HepG2 (cell line): ENCODE results near the gene PTPN14. TPM values are rescaled to one million over a fixed set of nuclear protein-coding genes. Genes with fewer than 3 reads are reported as not detected.

Experiments
- ATAC-seq: fragments of 200-7000 bp; cut with Tn5 transposase; 3 replicates; pipeline ENCODE4 v1.9.1; 2020; ENCODE audit warnings: mild to moderate bottlenecking, moderate library complexity
- BruUV-seq: library from RNA; stranded (reverse); fragments of 400-500 nt; replicated peaks from 2 replicates; lab custom pipeline; 2021; lab: Mats Ljungman, UMichigan
- CTCF ChIA-PET: fragments of 300-600 bp; formaldehyde crosslinking; extraction: SDS; loops from one replicate; lab custom pipeline; 2021; ENCODE audit warnings: low total read pairs, inconsistent platforms, low intra/inter-chr PET ratio; lab: Yijun Ruan, JAX
- POLR2A ChIA-PET: fragments of 350-600 bp; sonication (Branson Sonifier 250); formaldehyde crosslinking; loops from one replicate; lab custom pipeline; 2020; ENCODE audit warnings: antibody characterized with exemption, inconsistent platforms; lab: Yijun Ruan, JAX
- DNase-seq: peaks from one replicate; pipeline ENCODE4 v3.0.0-alpha.2; 2015; ENCODE audit warnings: low spot score
- FAIRE-seq: peaks from 3 replicates; lab custom pipeline; 2011; peaks lifted over from hg19 to GRCh38; lab: Jason Lieb, UNC
- H2AFZ ChIP-seq: one replicate; pipeline ENCODE4 v1.6.1; 2011; ENCODE audit warnings: low read length, inconsistent platforms
- H3K27ac ChIP-seq: fragments of 300-600 bp; 3 replicates; pipeline ENCODE4 v1.8.0; 2011; ENCODE audit warnings: mixed run types, mild to moderate bottlenecking, mixed read lengths, low read length, inconsistent platforms; ENCODE audit not compliant: insufficient read depth; ENCODE audit errors: extremely low read length
- H3K27me3 ChIP-seq, 2 experiments: fragments of 200-600 bp in 1 of 2; 2 replicates in 1 of 2; 3 replicates in 1 of 2; pipeline versions ENCODE4 v1.6.0 to v1.8.0; 2011; ENCODE audit warnings: low read length in 2 of 2, mild to moderate bottlenecking in 2 of 2, moderate library complexity in 2 of 2, inconsistent platforms in 1 of 2; ENCODE audit not compliant: insufficient read depth in 2 of 2, control insufficient read depth in 1 of 2
- H3K36me3 ChIP-seq, 2 experiments: fragments of 200-600 bp in 1 of 2; replicated peaks in 1 of 2; 2 replicates in 1 of 2; 3 replicates in 1 of 2; pipeline versions ENCODE4 v1.5.1 to v1.8.0; 2011; ENCODE audit warnings: low read length in 2 of 2, inconsistent platforms in 1 of 2; ENCODE audit not compliant: insufficient read depth in 2 of 2, control insufficient read depth in 1 of 2
- H3K4me1 ChIP-seq: 2 replicates; pipeline ENCODE4 v1.5.1; 2012; ENCODE audit warnings: low read length, inconsistent platforms; ENCODE audit not compliant: insufficient read depth
- H3K4me2 ChIP-seq: 2 replicates; pipeline ENCODE4 v1.6.0; 2011; ENCODE audit warnings: low read depth, low read length, inconsistent platforms
- H3K4me3 ChIP-seq, 3 experiments: fragments of 200-600 bp in 1 of 3; sonication (generic), shearing (Covaris generic) in 1 of 3; replicated peaks in 1 of 3; 2 replicates each; pipeline ENCODE4 v1.5.1; 2011 to 2016; ENCODE audit warnings: low read length in 3 of 3, inconsistent platforms in 2 of 3, low read depth in 2 of 3, mild to moderate bottlenecking in 2 of 3, control low read depth in 1 of 3, mixed read lengths in 1 of 3; ENCODE audit not compliant: insufficient read depth in 1 of 3
- H3K79me2 ChIP-seq: one replicate; pipeline ENCODE4 v1.6.1; 2011; ENCODE audit warnings: low read length, inconsistent platforms; ENCODE audit not compliant: insufficient read depth
- H3K9ac ChIP-seq: 2 replicates; pipeline ENCODE4 v1.6.0; 2011; ENCODE audit warnings: mild to moderate bottlenecking, low read depth, low read length, inconsistent platforms; ENCODE audit not compliant: insufficient read depth
- H3K9me3 ChIP-seq: 2 replicates; pipeline ENCODE4 v1.5.1; 2012; ENCODE audit warnings: mild to moderate bottlenecking, low read length
- H4K20me1 ChIP-seq: 2 replicates; pipeline ENCODE4 v1.6.0; 2011; ENCODE audit warnings: inconsistent platforms, mild to moderate bottlenecking, low read length, moderate library complexity; ENCODE audit not compliant: insufficient read depth
- ATF1 ChIP-seq: IDR thresholded peaks from 2 replicates; pipeline ENCODE4 v1.6.1; 2016; ENCODE audit warnings: mild to moderate bottlenecking, control low read depth
- CBX2 ChIP-seq, 2 experiments: fragments of 200-600 bp in 1 of 2; sonication (generic); formaldehyde crosslinking in 1 of 2; IDR thresholded peaks; 2 replicates each; pipeline versions ENCODE4 v1.7.0 to v1.8.1; 2018 to 2022; ENCODE audit warnings: low read depth in 2 of 2, low read length in 1 of 2, mild to moderate bottlenecking in 1 of 2, missing genetic modification reagents in 1 of 2
- CC2D1A ChIP-seq: sonication (generic); formaldehyde crosslinking; IDR thresholded peaks from 2 replicates; pipeline ENCODE4 v1.8.1; 2023; ENCODE audit warnings: mild to moderate bottlenecking, missing genetic modification reagents
- CENPX ChIP-seq: sonication (generic); formaldehyde crosslinking; IDR thresholded peaks from 2 replicates; pipeline ENCODE4 v1.9.0; 2021; ENCODE audit warnings: mild to moderate bottlenecking, missing genetic modification reagents, moderate library complexity
- DNMT3B ChIP-seq: conservative IDR thresholded peaks from 2 replicates; pipeline ENCODE4 v1.6.1; 2016; ENCODE audit warnings: missing biosample characterization, control low read depth
- HNF4A ChIP-seq: sonication (generic); formaldehyde crosslinking; IDR thresholded peaks from 2 replicates; pipeline ENCODE4 v1.4.0; 2020; ENCODE audit warnings: missing genetic modification reagents
- IRF9 ChIP-seq: sonication (generic); formaldehyde crosslinking; IDR thresholded peaks from 2 replicates; pipeline ENCODE4 v1.8.0; 2022; ENCODE audit warnings: missing genetic modification reagents, mild to moderate bottlenecking, borderline replicate concordance
- YEATS2 ChIP-seq: sonication (generic); formaldehyde crosslinking; IDR thresholded peaks from 2 replicates; pipeline ENCODE4 v1.4.0; 2020; ENCODE audit warnings: missing genetic modification reagents, borderline replicate concordance
- ZNF18 ChIP-seq: sonication (generic); formaldehyde crosslinking; IDR thresholded peaks from 2 replicates; pipeline ENCODE4 v1.8.0; 2022; ENCODE audit warnings: mild to moderate bottlenecking, missing genetic modification reagents; ENCODE audit not compliant: insufficient replicate concordance
- ZNF275 ChIP-seq: sonication (generic); formaldehyde crosslinking; IDR thresholded peaks from 2 replicates; pipeline ENCODE4 v1.8.0; 2022; ENCODE audit warnings: missing genetic modification reagents, mild to moderate bottlenecking, inconsistent platforms, borderline replicate concordance
- WGBS: methylation state at CpG from one replicate; pipeline ENCODE4 v1.1.6; 2017; ENCODE audit warnings: low lambda C conversion rate; 5-methylcytosine and 5-hydroxymethylcytosine counted together
- in situ Hi-C: cut with HindIII; loops from 2 replicates; pipeline ENCODE4 v1.10.0; 2017; ENCODE audit warnings: low pct_unique_long_range_greater_than_20kb; ENCODE audit not compliant: extremely low pct_ligation_motif_present
- intact Hi-C: fragments of 100-400 bp; cut with micrococcal nuclease; formaldehyde crosslinking; loops from one replicate; pipeline ENCODE4 v1.10.0; 2022; ENCODE audit not compliant: unreplicated experiment
- polyA plus RNA-seq, 8 experiments: library from polyadenylated mRNA; depleted of rRNA in 3 of 8; stranded (reverse) in 7 of 8; unstranded in 1 of 8; fragments of >200 nt; fragmentation: Illumina TruSeq in 4 of 8; extraction: Trizol in 4 of 8; gene quantifications; 2 replicates each; pipeline versions ENCODE4 v1.2.1 to v1.2.3, GENCODE V29; 2011 to 2016; ENCODE audit warnings: low read depth in 4 of 8, missing spikeins in 1 of 8, mixed read lengths in 1 of 8; ENCODE audit not compliant: insufficient read depth in 1 of 8
- total RNA-seq, 5 experiments: library from RNA; depleted of rRNA; stranded (reverse); fragments of >200 nt; fragmentation: Illumina TruSeq; extraction: Trizol; gene quantifications; 2 replicates each; pipeline ENCODE4 v1.2.3, GENCODE V29; 2016; ENCODE audit warnings: low read depth in 1 of 5

PTPN14 gene
- total and polyA plus RNA-seq, 2 of the 13 experiments (the other 11 are each of a cell fraction or from before 2014, with no cell fraction given): 3.9 to 4.7 TPM

GRCh38 chr1:214538496-214538895 lies 12.9 kb downstream of the PTPN14 start:
- no peaks in the 10 kb centered on the region for H3K4me1 ChIP-seq
- H3K79me2 ChIP-seq: no peaks in the 10 kb centered on the region
- no peak overlapping the region for H2AFZ ChIP-seq
- H3K27ac ChIP-seq: no peak overlapping the region
- WGBS: 97% methylated on average over 3 of the region's 3 CpGs
- CTCF ChIA-PET: no interaction called here
- POLR2A ChIA-PET: no interaction called here
- H3K27me3 ChIP-seq: no peaks in the 10 kb centered on the region
- intact Hi-C loops: no loop called here
- no peak overlapping the region for H3K4me3 ChIP-seq
- no TSS peak for BruUV-seq
- in situ Hi-C loops: no loop called here
- no peaks in the 10 kb centered on the region for H4K20me1 ChIP-seq
- H3K36me3 ChIP-seq: no peaks in the 10 kb centered on the region
- FAIRE-seq (no peak), DNase-seq (no peak), ATAC-seq (no peak)
- H3K9ac ChIP-seq: no peak overlapping the region
- TF ChIP-seq IRF9 (CRISPR knock-in tag) (no peak), ZNF18 (no peak), CC2D1A (CRISPR knock-in tag) (no peak), CBX2 (IDR thresholded peaks at IDR 0.05; ENCODE audit: low read depth, low read length) (no peak), CBX2 (CRISPR knock-in tag; IDR thresholded peaks at IDR 0.05; ENCODE audit: low read depth) (no peak), HNF4A (CRISPR knock-in tag) (no peak), ZNF275 (CRISPR knock-in tag) (no peak), ATF1 (no peak), YEATS2 (CRISPR knock-in tag) (no peak), CENPX (no peak), DNMT3B (CRISPR knock-in tag) (no peak)
- no peak overlapping the region for H3K4me2 ChIP-seq
- no peaks in the 10 kb centered on the region for H3K9me3 ChIP-seq
